NCI-H1436 treated with DMSO at 0.1 percent for 48 hours (cell line): ENCODE results near the gene PCK2.

Experiments used
- DNase-seq: peaks from one replicate; lab custom pipeline; 2025; lab: John Stamatoyannopoulos, UW

PCK2 gene

DNA sequence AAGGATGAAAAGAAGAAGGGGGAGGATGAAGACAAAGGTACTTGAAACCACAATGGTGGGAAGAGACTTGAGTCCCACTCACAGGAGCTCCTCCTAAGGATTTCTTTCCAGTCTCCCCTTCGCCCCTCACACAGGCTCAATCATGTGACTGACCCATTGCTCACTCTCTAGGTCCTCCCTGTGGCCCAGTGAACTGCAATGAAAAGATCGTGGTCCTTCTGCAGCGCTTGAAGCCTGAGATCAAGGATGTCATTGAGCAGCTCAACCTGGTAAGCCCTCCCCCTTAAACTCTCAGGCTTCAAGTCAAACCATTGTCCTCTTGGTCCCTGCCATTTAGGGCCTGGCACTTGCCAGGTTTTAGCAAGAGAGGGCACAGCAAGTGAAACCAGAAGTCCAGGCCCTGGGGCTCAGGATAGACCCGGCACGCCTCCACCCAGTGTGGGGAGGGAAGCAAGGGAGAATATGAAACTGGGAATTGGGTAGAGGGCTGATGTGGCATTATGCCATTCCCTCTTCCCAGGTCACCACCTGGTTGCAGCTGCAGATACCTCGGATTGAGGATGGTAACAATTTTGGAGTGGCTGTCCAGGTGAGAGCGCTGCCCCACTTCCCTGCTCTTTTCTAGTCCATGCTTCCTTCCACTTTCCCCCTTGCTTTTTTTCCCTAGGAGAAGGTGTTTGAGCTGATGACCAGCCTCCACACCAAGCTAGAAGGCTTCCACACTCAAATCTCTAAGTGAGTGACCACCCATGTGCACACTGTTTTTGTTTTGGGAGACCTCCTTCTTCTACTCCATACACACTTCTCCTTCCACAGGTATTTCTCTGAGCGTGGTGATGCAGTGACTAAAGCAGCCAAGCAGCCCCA lies 43.7 kb downstream of the PCK2 start:
- no peak for DNase-seq

DNA sequence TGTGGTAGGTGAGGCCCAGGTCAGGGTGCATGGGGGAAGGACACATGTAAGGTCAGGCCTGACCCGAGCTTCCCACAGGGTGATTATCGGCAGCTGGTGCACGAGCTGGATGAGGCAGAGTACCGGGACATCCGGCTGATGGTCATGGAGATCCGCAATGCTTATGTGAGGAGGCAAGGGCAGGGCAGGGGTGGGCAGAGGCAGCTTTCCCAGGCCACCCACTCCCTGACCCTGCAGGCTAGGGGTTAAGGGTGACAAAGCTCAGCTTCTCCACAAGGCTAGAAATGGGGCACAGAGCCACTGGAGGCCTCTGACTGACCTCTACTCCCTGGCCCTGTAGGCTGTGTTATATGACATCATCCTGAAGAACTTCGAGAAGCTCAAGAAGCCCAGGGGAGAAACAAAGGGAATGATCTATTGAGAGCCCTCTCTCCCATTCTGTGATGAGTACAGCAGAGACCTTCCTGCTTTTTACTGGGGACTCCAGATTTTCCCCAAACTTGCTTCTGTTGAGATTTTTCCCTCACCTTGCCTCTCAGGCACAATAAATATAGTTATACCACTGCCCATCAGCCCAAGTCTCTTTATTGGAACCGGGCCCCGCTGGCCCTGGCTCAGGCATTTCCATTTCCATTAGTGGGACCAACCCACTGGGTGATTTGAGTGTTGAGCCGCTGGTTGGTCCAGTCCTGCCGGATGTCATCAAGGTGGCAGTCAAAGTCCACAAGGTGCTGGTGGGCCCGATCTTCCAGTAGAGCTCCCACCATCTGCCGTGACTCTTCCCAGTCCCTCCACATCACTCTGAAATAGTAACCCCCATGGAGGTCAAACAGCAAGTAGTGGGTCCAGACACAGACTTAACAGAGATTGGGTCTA lies 44.5 kb downstream of the PCK2 start:
- no peak for DNase-seq

GRCh38 chr14:24139272-24139934 lies 45.3 kb downstream of the PCK2 start:
- no peak for DNase-seq

DNA sequence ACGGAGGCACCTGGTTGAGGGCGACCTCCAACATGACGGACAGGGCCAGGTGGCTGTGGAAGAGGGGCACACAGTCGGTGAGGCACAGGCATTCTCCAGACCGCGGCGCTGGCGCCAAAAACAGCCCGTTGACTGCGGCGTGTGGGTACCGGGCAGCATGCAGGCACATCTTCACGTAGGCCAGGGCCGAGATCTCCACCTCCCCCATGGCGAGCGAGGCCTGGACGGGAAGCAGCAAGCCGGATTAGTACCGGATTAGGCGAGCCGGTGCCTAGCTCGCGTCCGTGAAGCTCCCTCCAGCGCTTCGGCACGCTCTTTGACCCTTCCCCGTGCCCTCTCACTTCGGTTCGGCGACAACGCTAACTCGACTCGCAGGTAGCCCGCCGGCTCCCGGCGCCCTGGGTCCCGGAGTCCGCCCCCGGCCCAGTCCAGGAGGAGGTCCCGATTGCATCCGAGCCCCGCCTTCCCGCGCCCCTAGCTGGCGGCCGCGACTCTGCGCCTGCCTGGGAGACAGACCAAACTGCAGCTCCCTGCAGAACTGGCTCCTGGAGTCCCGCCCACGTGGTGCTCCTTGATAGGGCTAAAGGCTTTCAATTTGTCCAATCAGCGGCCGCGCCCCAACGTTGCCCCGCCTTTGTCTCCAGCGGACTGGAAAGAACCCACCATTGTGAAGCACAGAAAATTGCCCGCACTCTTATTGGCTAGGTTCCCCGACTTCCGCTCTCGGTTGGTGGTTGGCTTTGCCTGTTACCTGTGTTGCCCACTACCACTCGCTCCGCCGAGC lies 47.2 kb downstream of the PCK2 start, which contains the start of gene EMC9:
TSS of gene EMC9 (minus strand) at position 495 of the 784 bp plus-strand sequence. CDS start at position 208, 287 bp downstream.
- DNase-seq: peak; percentile 99

DNA sequence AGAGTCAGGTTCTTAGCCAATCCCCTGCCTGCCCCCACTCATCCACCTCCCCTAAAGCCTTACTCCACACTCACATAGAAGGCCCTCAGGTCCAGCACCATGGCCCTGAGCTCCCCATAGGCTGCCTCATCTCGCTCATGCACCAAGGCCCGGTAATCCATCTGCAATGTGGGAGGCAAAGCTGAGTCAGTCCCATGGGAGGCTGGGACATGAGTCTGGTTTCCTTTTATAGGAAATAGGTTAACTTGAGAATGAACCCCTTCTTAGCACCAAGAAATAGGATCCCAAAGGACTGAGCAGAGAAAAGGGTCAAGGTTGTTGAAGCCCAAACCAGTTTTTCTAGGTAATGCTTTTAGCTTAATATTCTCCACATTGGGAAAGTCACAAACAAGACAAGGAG lies 49.4 kb downstream of the PCK2 start:
- DNase-seq: no peak

DNA sequence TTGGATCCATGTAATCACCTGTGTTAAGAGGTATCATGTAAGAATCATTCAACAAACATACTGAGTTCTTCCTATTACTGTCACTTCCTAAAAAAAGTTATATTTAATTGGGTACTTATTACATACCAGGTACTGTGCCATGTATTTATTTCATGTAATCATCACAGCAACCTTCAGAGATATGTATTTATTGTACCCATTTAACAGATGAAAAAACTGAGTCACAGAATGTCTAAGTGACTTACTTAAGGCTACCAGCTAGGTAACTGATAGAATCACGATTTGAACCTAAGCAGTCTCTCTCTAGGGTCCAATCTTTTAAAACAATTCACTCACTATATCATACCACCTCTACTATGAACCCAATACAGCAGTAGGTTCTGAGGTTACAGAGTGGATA lies 50.3 kb downstream of the PCK2 start:
- DNase-seq: no peak

DNA sequence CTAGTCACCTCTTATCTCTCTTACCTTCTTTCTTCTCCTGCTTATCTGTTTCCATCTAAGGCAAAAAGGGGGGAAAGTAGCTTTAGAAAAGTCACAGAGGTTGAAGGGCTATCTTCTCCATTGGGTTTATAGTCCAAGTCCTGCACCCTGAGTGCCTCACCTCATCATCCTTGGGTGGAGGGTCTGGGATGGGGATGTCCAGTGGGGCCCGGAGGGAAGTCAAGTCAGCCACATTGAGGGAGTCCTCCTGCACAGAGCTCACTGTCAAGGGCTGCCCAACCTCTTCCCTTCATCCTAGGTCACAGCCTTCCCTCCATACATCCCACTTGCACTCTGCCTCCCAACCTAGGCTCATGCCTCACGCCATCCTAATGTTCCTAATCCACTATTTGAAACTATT lies 51.1 kb downstream of the PCK2 start:
- no peak for DNase-seq

DNA sequence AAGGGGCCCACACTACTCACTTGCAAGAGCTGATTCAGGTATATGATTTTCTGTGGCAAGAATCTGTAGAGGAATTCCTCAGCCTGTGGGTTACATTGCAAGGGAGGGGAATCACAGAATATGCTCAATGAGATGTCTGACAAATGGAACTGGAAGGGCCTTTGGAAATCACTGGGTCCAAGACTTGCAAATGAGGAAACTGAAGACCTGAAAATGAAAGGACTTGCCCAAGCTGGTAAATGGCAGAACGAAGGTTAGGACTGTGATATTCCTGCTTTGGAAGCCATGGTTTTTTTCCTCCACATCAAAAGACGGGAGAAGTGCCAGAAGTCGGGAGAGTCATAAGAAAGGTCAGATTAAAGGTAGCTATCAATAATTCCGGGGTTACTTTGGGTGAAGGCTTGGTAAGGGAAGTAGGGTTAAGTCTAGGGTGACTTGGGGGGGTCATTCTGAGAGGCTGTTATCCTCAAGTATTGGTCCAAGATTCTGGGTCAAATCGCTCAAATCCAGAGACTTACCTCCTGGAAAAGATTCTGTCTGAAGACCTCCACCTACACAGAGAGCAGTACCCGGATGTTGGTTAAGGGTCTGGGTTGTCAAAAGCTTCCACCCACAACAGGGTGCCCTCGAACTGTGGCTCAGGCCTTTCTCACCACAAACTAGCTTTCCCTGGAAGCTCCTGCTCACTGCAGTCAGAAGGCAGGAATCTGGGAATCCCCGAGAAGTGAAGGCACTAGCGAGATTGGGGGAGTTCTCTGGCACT lies 51.8 kb downstream of the PCK2 start:
- no peak for DNase-seq

DNA sequence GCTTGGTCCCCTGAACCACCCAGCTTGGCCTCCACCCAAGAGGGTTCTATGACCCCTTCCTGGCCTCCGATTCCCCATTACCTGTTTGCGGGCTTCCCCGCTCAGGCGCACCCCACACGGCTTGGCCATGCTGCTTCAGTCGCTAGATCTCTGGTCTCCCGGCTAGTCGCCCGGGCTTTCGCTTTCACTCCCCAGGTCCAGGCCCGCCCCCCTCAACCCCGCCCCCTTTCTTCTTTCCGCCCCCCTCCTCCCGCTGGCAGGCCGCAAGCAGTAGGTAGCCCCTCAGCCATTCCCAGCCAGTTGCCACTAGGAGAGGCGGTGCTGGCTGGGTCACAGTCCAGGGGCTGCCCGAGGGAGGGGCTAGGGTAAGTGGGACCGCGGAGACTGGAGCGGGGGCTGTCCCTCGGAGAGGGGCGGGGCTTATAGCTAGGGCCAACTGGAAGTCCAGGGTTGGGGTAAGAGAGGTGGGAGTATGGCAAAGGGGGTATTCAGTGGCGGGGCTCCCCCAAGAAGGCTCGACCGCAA lies 52.4 kb downstream of the PCK2 start, which contains the start of gene PSME2:
TSS of gene PSME2 (minus strand) at position 158 of the 525 bp plus-strand sequence. CDS start at position 129, 29 bp downstream.
- DNase-seq: peak; percentile 87

- DNase-seq: peak; percentile 93
Measured at GRCh38 chr14:24146978-24147760, 53.1 kb downstream of the PCK2 start, which contains the start of gene RNF31. TSS of gene RNF31 (plus strand) at chr14:24147498. CDS start at chr14:24147699, 201 bp downstream.

GRCh38 chr14:24147761-24148428 lies 53.8 kb downstream of the PCK2 start:
- DNase-seq: no peak

DNA sequence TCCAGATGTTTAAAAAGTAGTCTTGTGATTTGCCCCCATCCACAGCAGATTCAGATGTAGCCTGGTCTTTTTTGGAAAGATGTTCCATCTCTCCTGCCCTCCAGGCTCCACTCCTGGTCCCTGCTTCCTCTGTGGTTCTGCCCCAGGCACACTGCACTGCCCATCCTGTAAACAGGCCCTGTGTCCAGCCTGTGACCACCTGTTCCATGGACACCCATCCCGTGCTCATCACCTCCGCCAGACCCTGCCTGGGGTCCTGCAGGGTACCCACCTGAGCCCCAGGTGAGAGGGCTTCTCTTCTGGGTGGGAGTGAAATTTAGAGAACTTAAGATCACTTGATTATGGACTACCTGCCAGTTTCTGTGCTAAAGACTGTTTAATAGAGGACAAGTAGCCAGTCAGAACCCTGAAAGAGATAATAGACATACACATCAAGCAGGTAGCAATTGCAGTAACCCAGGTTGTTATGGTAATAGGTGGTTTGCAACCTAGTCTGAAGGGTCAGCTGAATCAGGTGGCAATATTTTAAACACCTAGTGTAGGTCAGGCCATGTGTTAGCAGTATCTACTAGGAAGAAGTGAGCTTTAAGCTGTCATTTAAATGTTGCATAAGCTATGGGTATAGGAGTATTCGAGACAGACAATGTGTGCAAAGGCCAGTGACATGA lies 55.3 kb downstream of the PCK2 start:
- no peak for DNase-seq

GRCh38 chr14:24150061-24150460 lies 56.0 kb downstream of the PCK2 start:
- no peak for DNase-seq

- no peak for DNase-seq
Measured at GRCh38 chr14:24150567-24150966, 56.5 kb downstream of the PCK2 start.

DNA sequence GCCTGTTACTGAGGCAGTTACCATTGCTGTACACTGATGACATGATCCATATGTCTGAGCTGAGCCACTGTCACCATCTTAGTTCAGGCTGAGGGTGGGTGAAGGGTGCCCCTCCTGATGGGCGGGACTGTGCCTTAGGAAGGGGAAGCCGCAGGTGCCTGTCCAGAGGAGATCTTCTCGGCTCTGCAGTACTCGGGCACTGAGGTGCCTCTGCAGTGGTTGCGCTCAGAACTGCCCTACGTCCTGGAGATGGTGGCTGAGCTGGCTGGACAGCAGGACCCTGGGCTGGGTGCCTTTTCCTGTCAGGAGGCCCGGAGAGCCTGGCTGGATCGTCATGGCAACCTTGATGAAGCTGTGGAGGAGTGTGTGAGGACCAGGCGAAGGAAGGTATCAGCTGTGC lies 56.9 kb downstream of the PCK2 start:
- no peak for DNase-seq

- no peak for DNase-seq
Measured at GRCh38 chr14:24151404-24152080, 57.4 kb downstream of the PCK2 start.
